Measurements from ENCODE around the gene PDGFRA. TPM values are rescaled to one million over a fixed set of nuclear protein-coding genes. Genes with fewer than 3 reads are reported as not detected.

The PDGFRA gene
- total and polyA plus RNA-seq, 8 donors = 8.2 to 371 (median 52.4) TPM

- no peaks in the 10 kb centered on the region for H3K9me3 ChIP-seq
- TF ChIP-seq CTCF (IDR thresholded peaks at IDR 0.05) = no peak
- no peak for TF ChIP-seq POLR2A (IDR thresholded peaks at IDR 0.05)
- TF ChIP-seq POLR2AphosphoS5 (IDR thresholded peaks at IDR 0.05) = no peak
- no peak for TF ChIP-seq EP300 (IDR thresholded peaks at IDR 0.05)
- H3K27me3 ChIP-seq = no peaks in the 10 kb centered on the region
- intact Hi-C loops (cut with DNase I; ENCODE audit: low total_unique reads) = no loop called here
- no peaks in the 10 kb centered on the region for H3K4me1 ChIP-seq
- peaks cover 0 to 13% (median 0%) of the 10 kb centered on the region in 4 donors for H3K36me3 ChIP-seq
- no peak overlapping the region for H3K27ac ChIP-seq
- DNase-seq = no peak
- WGBS, 5 donors = 82 to 92% (median 85%) methylated on average over 4 of the region's 4 CpGs
- H3K4me3 ChIP-seq = no peak overlapping the region
Measured at GRCh38 chr4:54265366-54265765, 36.3 kb downstream of the PDGFRA start.

- intact Hi-C loops (cut with DNase I; ENCODE audit: low total_unique reads) = no loop called here
- H3K9me3 ChIP-seq = no peaks in the 10 kb centered on the region
- H3K4me3 ChIP-seq = no peak overlapping the region
- no peaks in the 10 kb centered on the region for H3K27me3 ChIP-seq
- no peak overlapping the region for H3K27ac ChIP-seq
- peaks cover 0 to 20% (median 3%) of the 10 kb centered on the region in 4 donors for H3K36me3 ChIP-seq
- H3K4me1 ChIP-seq = no peaks in the 10 kb centered on the region
- TF ChIP-seq CTCF (IDR thresholded peaks at IDR 0.05) = no peak
- TF ChIP-seq POLR2A (IDR thresholded peaks at IDR 0.05) = no peak
- TF ChIP-seq POLR2AphosphoS5 (IDR thresholded peaks at IDR 0.05) = no peak
- TF ChIP-seq EP300 (IDR thresholded peaks at IDR 0.05) = no peak
- no peak for DNase-seq
Measured at GRCh38 chr4:54268151-54268550, 39.1 kb downstream of the PDGFRA start.

DNA sequence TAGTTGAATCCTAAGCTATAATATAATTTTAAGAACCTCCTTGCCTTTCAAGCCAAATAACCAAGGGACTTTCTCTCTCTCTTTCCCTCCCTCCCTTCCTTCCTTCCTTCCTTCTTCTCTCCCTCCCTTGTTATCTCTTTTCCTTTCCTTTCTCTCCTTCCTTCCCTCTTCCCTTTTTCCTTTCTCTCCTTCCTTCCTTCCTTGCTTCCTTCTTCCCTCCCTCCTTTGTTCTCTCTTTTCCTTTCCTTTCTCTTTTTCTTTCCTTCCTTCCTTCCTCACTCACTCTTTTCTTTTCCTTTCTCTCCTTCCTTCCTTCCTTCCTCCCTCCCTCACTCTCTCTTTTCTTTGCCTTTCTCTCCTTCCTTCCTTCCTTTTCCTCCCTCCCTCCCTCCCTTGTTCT lies 42.4 kb downstream of the PDGFRA start:
- no peaks in the 10 kb centered on the region for H3K9me3 ChIP-seq
- H3K4me3 ChIP-seq = no peak overlapping the region
- peaks cover 0 to 26% (median 3%) of the 10 kb centered on the region in 4 donors for H3K36me3 ChIP-seq
- DNase-seq = no peak
- TF ChIP-seq CTCF (IDR thresholded peaks at IDR 0.05) (no peak), EP300 (IDR thresholded peaks at IDR 0.05) (no peak), POLR2AphosphoS5 (IDR thresholded peaks at IDR 0.05) (no peak), POLR2A (IDR thresholded peaks at IDR 0.05) (no peak)
- intact Hi-C loops (cut with DNase I; ENCODE audit: low total_unique reads) = no loop called here
- peaks cover 0 to 9% (median 0%) of the 10 kb centered on the region in 3 donors for H3K27me3 ChIP-seq
- peaks cover 0 to 5% (median 4%) of the 10 kb centered on the region in 4 donors for H3K4me1 ChIP-seq
- no peak overlapping the region for H3K27ac ChIP-seq

DNA sequence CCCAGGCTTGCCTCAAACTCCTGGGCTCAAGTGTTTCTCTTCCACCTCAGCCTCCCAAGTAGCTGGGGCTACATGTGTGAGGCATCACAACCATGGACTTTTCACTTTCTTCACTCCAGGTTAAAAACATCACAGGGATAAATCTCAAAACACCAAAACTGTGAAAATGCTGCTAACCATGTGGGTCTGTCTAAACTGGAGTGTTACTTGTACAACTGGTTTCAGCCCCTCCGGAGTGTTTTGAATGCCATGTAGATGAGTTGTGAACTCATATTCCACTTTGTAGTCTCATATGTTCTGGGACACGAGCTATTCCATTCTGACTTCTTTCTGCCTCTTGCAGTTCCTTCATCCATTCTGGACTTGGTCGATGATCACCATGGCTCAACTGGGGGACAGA lies 43.0 kb downstream of the PDGFRA start:
- TF ChIP-seq POLR2AphosphoS5 (IDR thresholded peaks at IDR 0.05) = no peak
- TF ChIP-seq POLR2A (IDR thresholded peaks at IDR 0.05) = no peak
- TF ChIP-seq EP300 (IDR thresholded peaks at IDR 0.05) = no peak
- no peak for TF ChIP-seq CTCF (IDR thresholded peaks at IDR 0.05)
- intact Hi-C loops (cut with DNase I; ENCODE audit: low total_unique reads) = no loop called here
- 90 to 96% (median 95%) methylated on average over 3 of the region's 3 CpGs for WGBS, 5 donors

More for the DNA sequence above, 43.0 kb downstream of the PDGFRA start:
- Histone ChIP-seq H3K4me1 (peaks cover 5 to 11% (median 10%) of the 10 kb centered on the region in 4 donors), H3K27me3 (peaks cover 0 to 11% (median 0%) of the 10 kb centered on the region in 3 donors), H3K9me3 (no peaks in the 10 kb centered on the region), H3K4me3 (no peak overlapping the region), H3K36me3 (peaks cover 0 to 26% (median 3%) of the 10 kb centered on the region in 4 donors), H3K27ac (no peak overlapping the region)
- no peak for DNase-seq

All from stomach (tissue), 9 donors.